Measurements from ENCODE around the gene ATR. TPM values are rescaled to one million over a fixed set of nuclear protein-coding genes. Genes with fewer than 3 reads are reported as not detected.
"Not testable (repeated sequence)": the region's sequence is repeated elsewhere in the genome, so short reads cannot be mapped to it uniquely, and the experiment has no call there.

Gene ATR
- total RNA-seq, 1 experiment from 2014 or later: 18.3 TPM

DNA sequence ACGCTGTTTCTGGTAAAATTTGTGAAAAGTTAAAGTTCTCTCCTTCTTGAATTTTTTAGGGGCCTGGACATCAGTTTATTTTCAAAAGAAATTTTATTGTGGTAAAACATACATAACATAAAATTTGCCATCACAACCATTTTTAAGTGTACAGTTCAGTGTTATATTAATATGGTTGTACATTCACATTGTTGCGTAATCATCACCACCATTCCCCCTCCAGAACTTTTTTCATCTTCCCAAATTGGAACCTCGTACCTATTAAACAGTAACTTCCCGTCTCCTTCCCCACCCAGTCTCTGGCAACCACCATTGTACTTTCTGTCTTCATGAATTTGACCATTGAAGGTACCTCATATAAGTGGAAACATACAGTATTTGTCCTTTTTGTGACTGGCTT is 107.7 kb downstream of the ATR start:
- Histone ChIP-seq H3K36me3 (replicated peaks; ENCODE audit: control insufficient read depth, insufficient read depth, low read length) (no peaks in the 10 kb centered on the region), H3K4me3 (ENCODE audit: insufficient read depth, low read depth, low read length) (no peak overlapping the region), H3K27me3 (ENCODE audit: control insufficient read depth, insufficient read depth, low read length) (no peaks in the 10 kb centered on the region)
- no peak for DNase-seq

DNA sequence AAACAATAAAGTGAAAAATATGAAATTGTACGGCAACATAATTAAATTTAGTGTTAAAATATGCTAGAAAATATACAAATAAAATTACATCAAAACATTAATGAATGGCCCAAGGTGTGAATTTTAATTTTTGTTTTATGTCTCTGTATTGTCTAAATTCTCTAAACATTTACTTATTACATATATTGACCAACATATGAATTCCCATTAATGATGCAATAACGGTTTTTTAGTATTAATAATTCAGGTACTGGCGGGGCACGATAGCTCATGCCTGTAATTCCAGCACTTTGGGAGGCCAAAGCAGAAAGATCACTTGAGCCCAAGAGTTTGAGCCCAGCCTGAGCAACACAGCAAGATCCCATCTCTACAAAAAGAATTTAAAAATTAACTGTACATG is 110.1 kb downstream of the ATR start:
- Histone ChIP-seq H3K36me3 (replicated peaks; ENCODE audit: control insufficient read depth, insufficient read depth, low read length) (no peaks in the 10 kb centered on the region), H3K4me3 (ENCODE audit: insufficient read depth, low read depth, low read length) (no peak overlapping the region), H3K27me3 (ENCODE audit: control insufficient read depth, insufficient read depth, low read length) (no peaks in the 10 kb centered on the region)
- DNase-seq: no peak

DNA sequence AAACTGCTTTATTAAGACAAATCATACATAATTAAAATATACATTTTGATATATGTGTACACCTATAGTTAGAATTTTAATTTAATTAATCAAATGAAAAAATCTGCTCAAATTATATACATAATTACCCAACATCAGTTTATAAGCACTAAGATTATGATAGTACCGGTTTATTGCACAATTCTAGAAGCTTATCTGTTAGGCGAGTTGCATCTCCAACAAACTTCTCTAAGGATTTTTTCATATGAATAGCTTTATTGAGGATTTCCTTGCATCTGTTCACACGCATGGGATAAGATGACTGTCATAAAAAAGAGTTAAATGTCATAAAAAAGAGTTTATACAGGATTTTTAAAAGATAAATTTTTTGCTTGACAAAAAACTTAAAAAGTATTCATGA is 110.8 kb downstream of the ATR start:
- DNase-seq: no peak
- no peak overlapping the region for H3K4me3 ChIP-seq (ENCODE audit: insufficient read depth, low read depth, low read length)
- no peaks in the 10 kb centered on the region for H3K27me3 ChIP-seq (ENCODE audit: control insufficient read depth, insufficient read depth, low read length)
- H3K36me3 ChIP-seq (replicated peaks; ENCODE audit: control insufficient read depth, insufficient read depth, low read length): no peaks in the 10 kb centered on the region

DNA sequence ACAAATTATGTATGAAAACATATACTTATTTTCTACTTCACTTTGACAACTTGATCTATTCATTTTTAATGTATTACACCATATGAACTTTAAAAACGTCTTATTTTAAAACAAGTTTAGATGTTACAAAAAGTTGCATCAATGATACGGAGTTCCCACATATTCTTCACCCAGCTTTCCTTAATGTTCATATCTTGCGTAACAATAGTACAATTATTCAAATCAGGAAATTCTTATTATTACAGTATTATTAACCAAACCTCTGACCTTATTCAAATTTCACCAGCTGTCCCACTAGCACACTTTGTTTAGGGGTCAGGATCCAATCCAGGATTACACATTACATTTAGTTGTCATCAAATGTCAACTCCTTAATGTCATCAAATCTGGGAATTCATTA is 117.8 kb downstream of the ATR start:
- Histone ChIP-seq H3K27me3 (ENCODE audit: control insufficient read depth, insufficient read depth, low read length) (no peaks in the 10 kb centered on the region), H3K36me3 (replicated peaks; ENCODE audit: control insufficient read depth, insufficient read depth, low read length) (no peaks in the 10 kb centered on the region; the same call in none of the 2 replicates), H3K4me3 (ENCODE audit: insufficient read depth, low read depth, low read length) (no peak overlapping the region)
- DNase-seq: no peak

DNA sequence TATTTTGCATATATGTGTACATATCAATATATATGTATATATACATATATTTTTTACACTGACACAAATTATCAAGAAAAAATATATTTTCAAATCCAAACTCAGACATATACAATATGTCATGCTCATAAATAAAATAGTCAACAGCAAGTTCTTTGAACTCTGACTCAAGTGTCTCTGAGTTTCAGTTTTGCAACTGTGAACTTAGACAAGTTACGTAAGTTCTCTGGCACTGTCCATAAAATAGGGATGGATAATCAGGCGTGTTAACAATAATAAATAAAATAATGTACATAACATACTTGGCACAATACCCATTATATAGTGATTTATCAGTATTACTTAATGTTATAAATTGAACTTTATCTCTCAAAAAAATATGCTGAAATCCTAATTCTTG is 118.6 kb downstream of the ATR start:
- no peaks in the 10 kb centered on the region; the same call in none of the 2 replicates for H3K36me3 ChIP-seq (replicated peaks; ENCODE audit: control insufficient read depth, insufficient read depth, low read length)
- H3K27me3 ChIP-seq (ENCODE audit: control insufficient read depth, insufficient read depth, low read length): no peaks in the 10 kb centered on the region
- H3K4me3 ChIP-seq (ENCODE audit: insufficient read depth, low read depth, low read length): no peak overlapping the region
- DNase-seq: no peak

DNA sequence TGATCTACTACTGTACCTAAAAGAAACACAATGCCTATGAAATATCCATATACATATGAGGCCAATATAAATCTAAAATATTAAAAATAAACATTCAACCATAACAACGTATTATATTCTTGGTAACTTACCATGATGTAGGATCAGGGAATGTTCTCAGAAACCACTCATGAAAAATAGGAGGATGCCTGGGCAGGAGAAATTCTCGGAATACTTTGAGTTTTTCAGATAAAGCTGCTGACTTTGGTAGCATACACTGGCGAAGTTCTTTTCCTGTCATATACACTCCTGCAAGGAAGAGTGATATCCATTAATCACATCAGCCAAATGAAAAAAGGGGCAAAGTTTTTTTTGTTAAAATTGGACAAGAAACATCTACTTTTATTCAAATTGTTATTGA is 119.4 kb downstream of the ATR start:
- Histone ChIP-seq H3K27me3 (ENCODE audit: control insufficient read depth, insufficient read depth, low read length) (no peaks in the 10 kb centered on the region), H3K4me3 (ENCODE audit: insufficient read depth, low read depth, low read length) (no peak overlapping the region)
- no peak for DNase-seq

DNA sequence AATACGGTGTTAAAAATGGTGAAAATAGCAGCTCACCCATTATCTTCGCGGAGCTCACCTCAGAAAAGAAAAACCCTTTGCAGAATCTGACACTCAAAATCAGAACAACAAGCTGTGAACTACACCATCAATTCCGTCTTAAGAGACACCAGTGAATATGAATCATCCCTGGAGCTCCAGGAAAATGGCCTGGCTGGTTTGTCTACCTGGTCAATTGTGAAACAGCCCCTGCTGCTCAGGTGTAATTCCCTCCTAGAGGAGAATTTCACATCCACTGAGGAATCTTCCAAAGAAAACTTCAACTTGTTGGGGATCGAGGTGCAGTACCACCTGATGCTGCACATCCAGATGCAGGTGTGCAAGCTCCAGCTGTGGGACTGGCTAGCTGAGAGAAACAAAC is 127.7 kb downstream of the ATR start:
- H3K4me3 ChIP-seq (ENCODE audit: insufficient read depth, low read depth, low read length): no peak overlapping the region
- no peak for DNase-seq
- H3K27me3 ChIP-seq (ENCODE audit: control insufficient read depth, insufficient read depth, low read length): no peaks in the 10 kb centered on the region
- no peaks in the 10 kb centered on the region for H3K36me3 ChIP-seq (replicated peaks; ENCODE audit: control insufficient read depth, insufficient read depth, low read length)

More for the DNA sequence above, 119.4 kb downstream of the ATR start:
- no peaks in the 10 kb centered on the region; the same call in none of the 2 replicates for H3K36me3 ChIP-seq (replicated peaks; ENCODE audit: control insufficient read depth, insufficient read depth, low read length)

DNA sequence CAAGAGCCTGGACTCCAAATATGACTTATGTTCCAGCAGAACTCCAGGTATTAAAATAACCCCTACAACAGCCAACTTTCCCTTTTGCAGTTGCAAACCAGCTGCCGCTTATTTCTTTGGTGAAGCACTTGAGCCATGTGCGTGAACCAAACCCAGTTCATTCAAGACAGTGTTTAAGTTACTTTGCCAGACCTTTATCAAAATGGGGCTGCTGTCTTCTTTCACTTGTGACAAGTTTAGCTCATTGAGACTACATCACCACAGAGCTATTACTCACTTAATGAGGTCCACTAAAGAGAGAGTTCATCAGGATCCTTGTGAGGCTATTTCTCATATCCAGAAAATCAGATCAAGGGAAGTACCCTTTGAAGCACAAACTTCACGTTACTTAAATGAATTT is 128.3 kb downstream of the ATR start:
- H3K4me3 ChIP-seq (ENCODE audit: insufficient read depth, low read depth, low read length): no peak overlapping the region
- DNase-seq: no peak
- H3K27me3 ChIP-seq (ENCODE audit: control insufficient read depth, insufficient read depth, low read length): no peaks in the 10 kb centered on the region
- H3K36me3 ChIP-seq (replicated peaks; ENCODE audit: control insufficient read depth, insufficient read depth, low read length): no peaks in the 10 kb centered on the region

DNA sequence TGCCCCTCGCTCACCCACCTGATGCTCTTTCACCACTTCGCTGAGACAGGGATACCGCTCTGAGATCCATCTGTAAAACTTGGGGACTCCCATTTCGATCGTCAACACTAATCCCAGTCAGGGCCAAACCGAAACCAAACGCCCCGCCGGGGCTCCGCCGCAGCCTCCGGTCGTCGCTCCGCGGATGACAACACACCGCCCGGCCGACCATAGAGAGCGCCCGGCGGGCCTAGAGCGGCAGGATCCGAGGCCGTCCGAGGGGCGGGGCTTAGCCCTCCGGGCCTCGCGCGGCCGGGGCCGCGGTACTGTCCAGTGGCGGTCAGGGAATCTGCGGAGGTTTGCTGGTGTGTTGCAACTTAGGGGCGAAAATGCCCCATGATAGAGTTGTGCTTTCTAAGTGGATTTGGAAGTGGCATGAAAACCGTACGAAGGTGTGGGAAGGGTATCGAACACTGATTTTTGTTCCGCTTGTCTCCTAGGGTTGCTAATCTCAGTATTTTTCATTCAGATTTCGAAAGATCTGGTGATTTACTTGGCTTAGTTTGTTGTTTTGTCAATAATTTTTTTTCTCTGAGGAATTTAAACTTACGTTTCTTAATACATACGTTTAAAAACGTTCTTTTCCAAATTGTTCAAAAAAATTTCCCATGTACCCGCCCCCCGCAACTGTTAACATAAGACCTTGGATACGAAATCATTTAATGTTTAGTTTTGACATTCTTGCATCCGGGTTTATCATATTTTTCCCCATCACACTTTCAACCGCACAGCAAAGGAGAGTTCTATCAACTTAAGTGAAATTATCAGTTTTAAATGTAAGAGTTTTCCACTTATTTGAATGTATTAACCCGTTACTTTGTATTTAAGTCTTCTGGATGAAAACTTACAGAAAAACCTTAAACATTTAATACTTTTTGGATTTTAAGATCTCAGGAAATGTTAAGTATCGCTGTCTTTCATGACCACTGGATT is 130.4 kb downstream of the ATR start, which contains the start of gene XRN1:
TSS of gene XRN1 (minus strand) at position 186 of the 972 bp plus-strand sequence. CDS start at position 93, 93 bp downstream.
- Histone ChIP-seq H3K4me3 (ENCODE audit: insufficient read depth, low read depth, low read length) (peak within 1 kb of the TSS; percentile 82), H3K27me3 (ENCODE audit: control insufficient read depth, insufficient read depth, low read length) (no peaks in the 10 kb centered on the region)

DNA sequence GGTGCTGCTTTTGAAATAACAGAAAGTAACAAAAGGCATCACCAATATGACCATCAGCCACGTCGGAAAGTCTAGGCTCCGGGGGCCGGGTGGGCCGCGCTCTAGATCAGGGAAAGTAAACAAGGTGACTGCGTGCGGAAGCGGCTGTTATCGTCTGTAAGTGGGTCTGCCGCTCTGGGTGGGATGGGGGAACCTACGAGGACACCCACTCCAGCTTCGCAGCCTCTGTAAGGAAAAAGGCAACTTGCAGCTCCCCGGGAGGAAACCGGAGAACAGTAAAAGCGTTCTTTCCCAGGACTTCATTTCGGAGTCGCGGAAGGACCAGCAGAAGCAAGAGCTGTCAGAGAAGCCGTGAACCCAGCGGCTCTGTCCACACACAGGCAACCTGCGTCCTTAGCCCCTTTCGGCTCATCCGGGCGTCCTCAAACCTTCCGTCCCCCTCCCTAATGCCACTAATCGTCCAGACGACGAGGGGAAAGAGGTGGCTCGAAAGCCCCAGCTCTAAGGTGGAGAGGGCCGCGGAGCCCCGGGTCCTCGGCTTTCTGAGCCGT is 131.2 kb downstream of the ATR start:
- no peaks in the 10 kb centered on the region for H3K27me3 ChIP-seq (ENCODE audit: control insufficient read depth, insufficient read depth, low read length)
- no peak for DNase-seq
- H3K36me3 ChIP-seq (replicated peaks; ENCODE audit: control insufficient read depth, insufficient read depth, low read length): no peaks in the 10 kb centered on the region
- H3K4me3 ChIP-seq (ENCODE audit: insufficient read depth, low read depth, low read length): peak overlapping the region; percentile 82

More for the DNA sequence above, 130.4 kb downstream of the ATR start, which contains the start of gene XRN1:
- DNase-seq: peak; percentile 98
- H3K36me3 ChIP-seq (replicated peaks; ENCODE audit: control insufficient read depth, insufficient read depth, low read length): no peaks in the 10 kb centered on the region

DNA sequence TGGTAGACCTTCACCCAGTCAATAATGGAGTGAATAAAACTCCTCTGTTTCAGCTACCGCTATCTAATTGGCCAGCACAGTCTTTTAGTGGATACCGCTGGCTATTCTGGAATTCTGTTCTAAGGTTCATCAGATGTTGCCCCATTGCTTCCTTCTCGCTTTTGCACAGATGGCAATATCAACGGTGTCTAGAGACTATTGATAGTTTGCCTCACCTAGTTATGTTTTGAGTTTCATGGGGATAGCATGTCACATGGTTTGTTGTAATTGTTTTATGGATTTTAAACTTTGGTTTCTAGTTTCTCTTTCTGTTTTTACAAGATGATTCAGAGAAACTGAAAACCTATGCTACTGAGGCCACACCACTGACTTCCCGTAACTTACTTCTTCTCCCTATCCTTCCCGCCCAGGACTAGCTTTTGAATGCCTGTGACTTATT is 132.7 kb downstream of the ATR start:
- Histone ChIP-seq H3K4me3 (ENCODE audit: insufficient read depth, low read depth, low read length) (no peak overlapping the region), H3K27me3 (ENCODE audit: control insufficient read depth, insufficient read depth, low read length) (no peaks in the 10 kb centered on the region), H3K36me3 (replicated peaks; ENCODE audit: control insufficient read depth, insufficient read depth, low read length) (no peaks in the 10 kb centered on the region)
- DNase-seq: no peak

DNA sequence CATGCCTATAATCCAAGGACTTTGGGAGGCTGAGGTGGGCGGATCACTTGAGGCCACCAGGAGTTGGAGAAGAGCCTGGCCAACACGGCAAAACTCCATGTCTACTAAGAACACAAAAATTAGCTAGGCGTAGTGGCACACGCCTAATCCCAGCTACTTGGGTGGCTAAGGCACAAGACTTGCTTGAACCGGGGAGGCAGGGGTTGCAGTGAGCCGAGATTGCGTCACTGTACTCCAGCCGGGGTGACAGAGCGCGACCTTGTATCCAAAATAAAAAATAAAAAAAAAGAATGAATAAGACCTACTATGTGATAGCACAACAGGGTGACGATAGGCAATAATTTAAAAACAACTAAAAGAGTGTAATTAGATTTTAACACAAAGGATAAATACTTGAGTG is 134.2 kb downstream of the ATR start:
- no peak overlapping the region for H3K4me3 ChIP-seq (ENCODE audit: insufficient read depth, low read depth, low read length)
- no peaks in the 10 kb centered on the region for H3K27me3 ChIP-seq (ENCODE audit: control insufficient read depth, insufficient read depth, low read length)
- H3K36me3 ChIP-seq (replicated peaks; ENCODE audit: control insufficient read depth, insufficient read depth, low read length): no peaks in the 10 kb centered on the region
- DNase-seq: no peak

DNA sequence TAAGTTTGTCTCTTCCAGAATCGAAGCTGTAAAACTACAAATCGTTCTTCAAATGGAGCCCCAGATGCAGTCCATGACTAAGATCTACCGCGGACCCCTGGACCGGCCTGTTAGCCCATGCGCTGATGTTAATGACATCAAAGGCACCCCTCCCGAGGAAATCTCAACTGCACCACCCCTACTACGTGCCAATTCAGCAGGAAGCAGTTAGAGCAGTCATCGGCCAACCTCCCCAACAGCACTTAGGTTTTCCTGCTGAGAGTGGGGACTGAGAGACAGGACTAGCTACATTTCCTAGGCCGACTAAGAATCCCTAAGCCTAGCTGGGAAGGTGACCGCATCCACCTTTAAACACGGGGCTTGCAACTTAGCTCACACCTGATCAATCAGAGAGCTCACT is 135.5 kb downstream of the ATR start:
- not testable (repeated sequence) for H3K4me3 ChIP-seq (ENCODE audit: insufficient read depth, low read depth, low read length); H3K27me3 ChIP-seq (ENCODE audit: control insufficient read depth, insufficient read depth, low read length); H3K36me3 ChIP-seq (replicated peaks; ENCODE audit: control insufficient read depth, insufficient read depth, low read length); DNase-seq

DNA sequence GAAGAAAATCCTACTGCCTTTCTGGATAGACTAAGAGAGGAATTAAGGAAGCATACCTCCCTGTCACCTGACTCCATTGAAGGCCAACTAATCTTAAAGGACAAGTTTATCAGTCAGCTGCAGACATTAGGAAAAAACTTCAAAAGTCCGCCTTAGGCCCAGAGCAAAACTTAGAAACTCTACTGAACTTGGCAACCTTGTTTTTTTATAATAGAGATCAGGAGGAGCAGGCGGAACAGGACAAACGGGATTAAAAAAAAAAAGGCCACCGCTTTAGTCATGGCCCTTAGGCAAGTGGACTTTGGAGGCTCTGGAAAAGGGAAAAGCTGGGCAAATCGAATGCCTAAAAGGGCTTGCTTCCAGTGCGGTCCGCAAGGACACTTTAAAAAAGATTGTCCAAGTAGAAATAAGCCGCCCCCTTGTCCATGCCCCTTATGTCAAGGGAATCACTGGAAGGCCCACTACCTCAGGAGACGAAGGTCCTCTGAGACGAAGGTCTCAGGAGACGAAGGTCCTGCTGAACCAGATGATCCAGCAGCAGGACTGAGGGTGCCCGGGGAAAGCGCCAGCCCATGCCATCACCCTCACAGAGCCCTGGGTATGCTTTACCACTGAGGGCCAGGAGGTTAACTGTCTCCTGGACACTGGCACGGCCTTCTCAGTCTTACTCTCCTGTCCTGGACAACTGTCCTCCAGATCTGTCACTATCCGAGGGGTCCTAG is 138.9 kb downstream of the ATR start:
- not testable (repeated sequence) for H3K4me3 ChIP-seq (ENCODE audit: insufficient read depth, low read depth, low read length); DNase-seq; H3K27me3 ChIP-seq (ENCODE audit: control insufficient read depth, insufficient read depth, low read length); H3K36me3 ChIP-seq (replicated peaks; ENCODE audit: control insufficient read depth, insufficient read depth, low read length)

All from H7 (cell line).